Neural crest cell (in vitro differentiated cells): ENCODE measurements around the gene PAQR6. TPM values are rescaled to one million over a fixed set of nuclear protein-coding genes. Genes with fewer than 3 reads are reported as not detected.

ENCODE experiments used
- DNase-seq: peaks from one replicate; pipeline ENCODE4 v3.0.0; 2021; ENCODE audit warnings: low read depth, mixed read lengths, low spot score
- H3K27ac Mint-ChIP-seq: one replicate; pipeline ENCODE4 v1.8.0; 2021; ENCODE audit warnings: mild to moderate bottlenecking, mixed read lengths; ENCODE audit not compliant: unreplicated experiment
- H3K27me3 Mint-ChIP-seq: 2 replicates; pipeline ENCODE4 v1.8.0; 2021; ENCODE audit warnings: low read depth, mild to moderate bottlenecking, mixed read lengths
- H3K36me3 Mint-ChIP-seq: 2 replicates; pipeline ENCODE4 v1.8.0; 2021; ENCODE audit warnings: low read depth, mild to moderate bottlenecking, mixed read lengths
- H3K4me1 Mint-ChIP-seq: 2 replicates; pipeline ENCODE4 v1.8.0; 2021; ENCODE audit warnings: mixed read lengths
- H3K4me3 Mint-ChIP-seq: one replicate; pipeline ENCODE4 v1.8.0; 2021; ENCODE audit warnings: mild to moderate bottlenecking, mixed read lengths
- H3K9me3 Mint-ChIP-seq: 2 replicates; pipeline ENCODE4 v1.8.0; 2021; ENCODE audit warnings: mixed read lengths
- total RNA-seq: library from RNA; stranded (reverse); gene quantifications from 2 replicates; pipeline ENCODE4 v1.2.1, GENCODE V29; 2021
- TF ChIP-seq, protein P1 (sequence below): fragments of 200-600 bp; sonication (generic); conservative IDR thresholded peaks from 2 replicates; pipeline ENCODE4 v1.5.0; 2021; ENCODE audit warnings: antibody characterized with exemption, mild to moderate bottlenecking

PAQR6 gene
- total RNA-seq, 1 donor from 2014 or later, result 17.1 TPM

DNA sequence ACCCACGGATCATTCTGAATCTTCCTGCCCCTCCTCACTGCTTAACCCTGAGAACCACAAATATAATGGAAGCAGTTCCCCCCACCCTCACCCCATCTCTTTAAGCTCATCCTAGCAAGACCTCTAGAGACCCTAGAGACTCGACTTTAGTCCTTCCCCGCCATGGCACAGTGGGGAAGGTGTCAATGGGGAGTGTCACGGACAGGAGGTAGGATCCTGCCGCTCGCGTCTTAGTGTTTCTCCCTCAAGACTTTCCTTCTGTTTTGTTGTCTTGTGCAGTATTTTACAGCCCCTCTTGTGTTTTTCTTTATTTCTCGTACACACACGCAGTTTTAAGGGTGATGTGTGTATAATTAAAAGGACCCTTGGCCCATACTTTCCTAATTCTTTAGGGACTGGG, 35.7 kb downstream of the PAQR6 start:
- no peak for DNase-seq
- TF ChIP-seq, protein P1, sequence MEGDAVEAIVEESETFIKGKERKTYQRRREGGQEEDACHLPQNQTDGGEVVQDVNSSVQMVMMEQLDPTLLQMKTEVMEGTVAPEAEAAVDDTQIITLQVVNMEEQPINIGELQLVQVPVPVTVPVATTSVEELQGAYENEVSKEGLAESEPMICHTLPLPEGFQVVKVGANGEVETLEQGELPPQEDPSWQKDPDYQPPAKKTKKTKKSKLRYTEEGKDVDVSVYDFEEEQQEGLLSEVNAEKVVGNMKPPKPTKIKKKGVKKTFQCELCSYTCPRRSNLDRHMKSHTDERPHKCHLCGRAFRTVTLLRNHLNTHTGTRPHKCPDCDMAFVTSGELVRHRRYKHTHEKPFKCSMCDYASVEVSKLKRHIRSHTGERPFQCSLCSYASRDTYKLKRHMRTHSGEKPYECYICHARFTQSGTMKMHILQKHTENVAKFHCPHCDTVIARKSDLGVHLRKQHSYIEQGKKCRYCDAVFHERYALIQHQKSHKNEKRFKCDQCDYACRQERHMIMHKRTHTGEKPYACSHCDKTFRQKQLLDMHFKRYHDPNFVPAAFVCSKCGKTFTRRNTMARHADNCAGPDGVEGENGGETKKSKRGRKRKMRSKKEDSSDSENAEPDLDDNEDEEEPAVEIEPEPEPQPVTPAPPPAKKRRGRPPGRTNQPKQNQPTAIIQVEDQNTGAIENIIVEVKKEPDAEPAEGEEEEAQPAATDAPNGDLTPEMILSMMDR, result no peak
- Mint-ChIP-seq H3K36me3 (peaks cover 4% of the 10 kb centered on the region), H3K4me3 (peak overlapping the region; percentile 100), H3K9me3 (no peaks in the 10 kb centered on the region), H3K27ac (peak overlapping the region; percentile 100), H3K4me1 (peaks cover 24% of the 10 kb centered on the region), H3K27me3 (no peaks in the 10 kb centered on the region)

GRCh38 chr1:156211243-156211642, 36.6 kb downstream of the PAQR6 start:
- H3K4me3 Mint-ChIP-seq, result peak overlapping the region; percentile 33

DNA sequence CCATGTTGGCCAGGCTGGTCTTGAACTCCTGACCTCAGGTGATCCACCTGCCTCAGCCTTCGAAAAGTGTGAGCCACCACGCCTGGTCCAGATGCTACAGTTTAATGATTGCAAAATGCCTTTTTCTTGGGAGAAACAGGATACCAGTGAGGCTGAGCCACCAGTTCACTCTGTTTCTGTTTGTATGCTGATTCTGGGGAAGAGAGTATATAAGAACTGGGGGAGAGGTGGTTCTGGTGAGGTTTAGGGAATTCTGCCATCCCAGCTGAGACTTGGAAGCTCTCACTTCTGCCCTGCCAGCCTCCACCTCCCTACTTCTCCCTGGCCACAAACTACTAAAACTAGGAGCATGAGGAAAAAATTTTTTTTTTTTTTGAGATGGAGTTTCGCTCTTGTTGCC, 43.2 kb downstream of the PAQR6 start:
- no peak for DNase-seq
- Mint-ChIP-seq H3K9me3 (no peaks in the 10 kb centered on the region), H3K27me3 (no peaks in the 10 kb centered on the region), H3K36me3 (no peaks in the 10 kb centered on the region), H3K4me1 (no peaks in the 10 kb centered on the region), H3K27ac (no peak overlapping the region), H3K4me3 (no peak overlapping the region)
- TF ChIP-seq, protein P1, result no peak

More at GRCh38 chr1:156211243-156211642, 36.6 kb downstream of the PAQR6 start:
- no peak overlapping the region for H3K27ac Mint-ChIP-seq
- H3K9me3 Mint-ChIP-seq, result no peaks in the 10 kb centered on the region
- no peak for DNase-seq
- H3K27me3 Mint-ChIP-seq, result no peaks in the 10 kb centered on the region
- peaks cover 24% of the 10 kb centered on the region for H3K4me1 Mint-ChIP-seq
- TF ChIP-seq, protein P1, result no peak
- H3K36me3 Mint-ChIP-seq, result peaks cover 4% of the 10 kb centered on the region

- H3K27ac Mint-ChIP-seq, result no peak overlapping the region
- H3K36me3 Mint-ChIP-seq, result peaks cover 5% of the 10 kb centered on the region
- no peaks in the 10 kb centered on the region for H3K4me1 Mint-ChIP-seq
- no peak overlapping the region for H3K4me3 Mint-ChIP-seq
- no peak for DNase-seq
- no peaks in the 10 kb centered on the region for H3K9me3 Mint-ChIP-seq
- no peaks in the 10 kb centered on the region for H3K27me3 Mint-ChIP-seq
- TF ChIP-seq, protein P1, result no peak
These were observed 44.5 kb downstream of the PAQR6 start for GRCh38 chr1:156203331-156203730.

DNA sequence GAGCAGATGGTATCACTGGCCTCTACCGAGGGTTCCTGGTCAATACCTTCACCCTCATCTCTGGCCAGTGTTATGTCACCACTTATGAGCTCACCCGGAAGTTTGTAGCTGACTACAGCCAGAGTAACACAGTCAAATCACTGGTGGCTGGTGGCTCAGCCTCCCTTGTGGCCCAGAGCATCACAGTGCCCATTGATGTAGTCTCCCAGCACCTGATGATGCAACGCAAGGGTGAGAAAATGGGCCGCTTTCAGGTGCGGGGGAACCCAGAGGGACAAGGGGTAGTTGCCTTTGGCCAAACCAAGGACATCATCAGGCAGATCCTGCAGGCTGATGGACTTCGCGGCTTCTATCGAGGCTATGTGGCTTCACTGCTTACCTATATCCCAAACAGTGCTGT, 47.8 kb downstream of the PAQR6 start:
- peaks cover 5% of the 10 kb centered on the region for H3K36me3 Mint-ChIP-seq
- H3K27me3 Mint-ChIP-seq, result no peaks in the 10 kb centered on the region
- no peak overlapping the region for H3K4me3 Mint-ChIP-seq
- H3K4me1 Mint-ChIP-seq, result peaks cover 5% of the 10 kb centered on the region
- no peaks in the 10 kb centered on the region for H3K9me3 Mint-ChIP-seq
- TF ChIP-seq, protein P1, result no peak
- no peak overlapping the region for H3K27ac Mint-ChIP-seq
- DNase-seq, result no peak
